Trophoblast cell (in vitro differentiated cells and primary cell): ENCODE results near the gene SPRED2.
A peak's percentile ranks its signal among the peaks of the same experiment; 100 is the strongest.

Experiments
- DNase-seq, 2 donors: peaks; one replicate each; pipeline ENCODE4 v3.0.0-alpha.2; 2016
- H2AFZ ChIP-seq: 2 replicates; pipeline ENCODE4 v1.6.1; 2013; ENCODE audit warnings: low read length, moderate library complexity, mild to moderate bottlenecking; ENCODE audit not compliant: insufficient read depth, poor library complexity
- H2AK5ac ChIP-seq: 2 replicates; pipeline ENCODE4 v1.6.1; 2013; ENCODE audit warnings: mild to moderate bottlenecking, low read length
- H2BK120ac ChIP-seq: 2 replicates; pipeline ENCODE4 v1.6.1; 2013; ENCODE audit warnings: low read length, mild to moderate bottlenecking, moderate library complexity; ENCODE audit not compliant: insufficient read depth, poor library complexity
- H2BK12ac ChIP-seq: 2 replicates; pipeline ENCODE4 v1.6.1; 2013; ENCODE audit warnings: mild to moderate bottlenecking, low read length, moderate library complexity
- H2BK5ac ChIP-seq: 2 replicates; pipeline ENCODE4 v1.6.1; 2013; ENCODE audit warnings: low read length, low read depth, moderate library complexity, mild to moderate bottlenecking; ENCODE audit not compliant: poor library complexity
- H3K14ac ChIP-seq: 2 replicates; pipeline ENCODE4 v1.6.1; 2013; ENCODE audit warnings: mild to moderate bottlenecking, low read length
- H3K18ac ChIP-seq: 2 replicates; pipeline ENCODE4 v1.6.1; 2013; ENCODE audit warnings: mild to moderate bottlenecking, low read length
- H3K23ac ChIP-seq: 2 replicates; pipeline ENCODE4 v1.6.1; 2013; ENCODE audit warnings: low read length
- H3K27ac ChIP-seq: 2 replicates; pipeline ENCODE4 v1.5.1; 2013; ENCODE audit warnings: low read depth, mild to moderate bottlenecking, inconsistent platforms, low read length, moderate library complexity
- H3K27me3 ChIP-seq: 2 replicates; pipeline ENCODE4 v1.6.1; 2013; ENCODE audit warnings: inconsistent platforms, mild to moderate bottlenecking, low read length, moderate library complexity; ENCODE audit not compliant: insufficient read depth
- H3K36me3 ChIP-seq, 2 experiments: 1 replicate in 1 of 2; 2 replicates in 1 of 2; pipeline ENCODE4 v1.6.1; 2013; ENCODE audit warnings: low read length in 2 of 2, mild to moderate bottlenecking in 2 of 2, moderate library complexity in 1 of 2; ENCODE audit not compliant: insufficient read depth in 2 of 2, control insufficient read depth in 1 of 2
- H3K4ac ChIP-seq: 2 replicates; pipeline ENCODE4 v1.6.1; 2013; ENCODE audit warnings: low read depth, mild to moderate bottlenecking, low read length, moderate library complexity
- H3K4me1 ChIP-seq, 2 experiments: 1 replicate in 1 of 2; 2 replicates in 1 of 2; pipeline ENCODE4 v1.6.1; 2013; ENCODE audit warnings: low read length in 2 of 2, mild to moderate bottlenecking in 2 of 2, moderate library complexity in 1 of 2; ENCODE audit not compliant: insufficient read depth in 2 of 2, control insufficient read depth in 1 of 2
- H3K4me2 ChIP-seq: 2 replicates; pipeline ENCODE4 v1.6.1; 2013; ENCODE audit warnings: inconsistent platforms, mild to moderate bottlenecking, low read length, moderate library complexity
- H3K4me3 ChIP-seq: 2 replicates; pipeline ENCODE4 v1.5.1; 2013; ENCODE audit warnings: mild to moderate bottlenecking, low read depth, low read length, inconsistent platforms
- H3K79me1 ChIP-seq: one replicate; pipeline ENCODE4 v1.6.1; 2013; ENCODE audit warnings: low read length
- H3K79me2 ChIP-seq: 2 replicates; pipeline ENCODE4 v1.6.1; 2013; ENCODE audit warnings: low read length, mild to moderate bottlenecking; ENCODE audit not compliant: control insufficient read depth, insufficient read depth, poor library complexity
- H3K9ac ChIP-seq: 2 replicates; pipeline ENCODE4 v1.6.1; 2013; ENCODE audit warnings: mild to moderate bottlenecking, low read length
- H3K9me3 ChIP-seq: 2 replicates; pipeline ENCODE4 v1.6.1; 2013; ENCODE audit warnings: low read depth, mild to moderate bottlenecking, control low read depth, inconsistent platforms, low read length; ENCODE audit not compliant: insufficient read depth
- H4K12ac ChIP-seq: 2 replicates; pipeline ENCODE4 v1.6.1; 2013; ENCODE audit warnings: low read depth, mild to moderate bottlenecking, low read length, moderate library complexity
- H4K8ac ChIP-seq: 2 replicates; pipeline ENCODE4 v1.6.1; 2013; ENCODE audit warnings: low read depth, mild to moderate bottlenecking, low read length, moderate library complexity
- H4K91ac ChIP-seq: one replicate; pipeline ENCODE4 v1.6.1; 2013; ENCODE audit warnings: low read depth, mild to moderate bottlenecking, low read length, moderate library complexity
- WGBS: extraction: QIAGEN DNeasy Blood & Tissue Kit; methylation state at CpG from one replicate; pipeline ENCODE4 v1.1.7; 2013; ENCODE audit warnings: missing lambda C conversion rate; ENCODE audit not compliant: insufficient read length, insufficient coverage; ENCODE audit errors: extremely low coverage; 5-methylcytosine and 5-hydroxymethylcytosine counted together

The SPRED2 gene

GRCh38 chr2:65291216-65292105 is 140.9 kb downstream of the SPRED2 start:
- H2BK12ac ChIP-seq = no peak overlapping the region
- H3K79me2 ChIP-seq = no peaks in the 10 kb centered on the region
- no peak overlapping the region for H2AK5ac ChIP-seq
- H4K91ac ChIP-seq = no peak overlapping the region
- no CpG with 5 or more reads among the region's 11 CpGs for WGBS
- no peak overlapping the region for H2BK120ac ChIP-seq
- no peaks in the 10 kb centered on the region for H3K36me3 ChIP-seq
- no peak overlapping the region for H2AFZ ChIP-seq
- H3K14ac ChIP-seq = no peak overlapping the region
- no peaks in the 10 kb centered on the region for H3K27me3 ChIP-seq
- no peak overlapping the region for H3K4ac ChIP-seq
- peak overlapping the region; percentile 89 for H3K23ac ChIP-seq
- no peak overlapping the region for H3K18ac ChIP-seq
- no peaks in the 10 kb centered on the region for H3K4me1 ChIP-seq
- no peak overlapping the region for H3K27ac ChIP-seq
- DNase-seq = no peak
- H3K9ac ChIP-seq = no peak overlapping the region
- no peak overlapping the region for H3K4me3 ChIP-seq
- H2BK5ac ChIP-seq = no peak overlapping the region
- no peaks in the 10 kb centered on the region for H3K9me3 ChIP-seq
- H3K79me1 ChIP-seq = no peaks in the 10 kb centered on the region
- H3K4me2 ChIP-seq = no peak overlapping the region
- H4K8ac ChIP-seq = no peak overlapping the region
- H4K12ac ChIP-seq = no peak overlapping the region

DNA sequence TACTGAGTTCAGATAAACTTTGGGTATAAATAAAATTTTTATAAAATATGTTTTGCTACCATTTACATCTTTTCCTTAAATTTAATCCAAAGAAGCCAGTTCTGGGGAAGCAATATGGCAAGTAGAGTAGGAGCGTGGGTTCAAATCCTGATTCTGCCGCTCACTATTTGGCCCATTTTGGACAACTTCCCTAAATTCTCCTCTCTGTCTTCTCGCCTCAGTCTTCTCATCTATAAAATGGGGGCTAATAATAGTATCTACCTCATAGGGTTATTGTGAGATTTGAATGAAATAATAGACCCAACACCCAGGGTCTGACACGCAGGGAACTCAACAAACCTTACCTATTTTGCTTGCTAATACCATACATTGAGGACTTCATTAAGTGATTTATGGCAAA is 145.0 kb downstream of the SPRED2 start:
- peaks cover 0 to 2% of the 10 kb centered on the region in 2 experiments for H3K4me1 ChIP-seq
- no peak for DNase-seq
- H3K9ac ChIP-seq = no peak overlapping the region
- no peaks in the 10 kb centered on the region for H3K9me3 ChIP-seq
- H3K36me3 ChIP-seq = no peaks in the 10 kb centered on the region
- no peak overlapping the region for H3K4me3 ChIP-seq
- H3K79me1 ChIP-seq = no peaks in the 10 kb centered on the region
- no peak overlapping the region for H4K12ac ChIP-seq
- no peak overlapping the region for H2BK5ac ChIP-seq
- H2BK120ac ChIP-seq = no peak overlapping the region
- no peak overlapping the region for H3K27ac ChIP-seq
- no peak overlapping the region for H3K14ac ChIP-seq
- H3K27me3 ChIP-seq = no peaks in the 10 kb centered on the region
- H2AFZ ChIP-seq = no peak overlapping the region
- no peak overlapping the region for H4K8ac ChIP-seq
- no peak overlapping the region for H3K4ac ChIP-seq
- no peaks in the 10 kb centered on the region for H3K79me2 ChIP-seq
- no peak overlapping the region for H3K4me2 ChIP-seq
- no peak overlapping the region for H2AK5ac ChIP-seq
- H2BK12ac ChIP-seq = no peak overlapping the region
- WGBS = no CpG with 5 or more reads among the region's 4 CpGs
- H3K18ac ChIP-seq = no peak overlapping the region
- no peak overlapping the region for H3K23ac ChIP-seq
- H4K91ac ChIP-seq = no peak overlapping the region

GRCh38 chr2:65282477-65283053 is 149.8 kb downstream of the SPRED2 start:
- Histone ChIP-seq H3K9me3 (no peaks in the 10 kb centered on the region), H2BK12ac (no peak overlapping the region), H3K79me1 (no peaks in the 10 kb centered on the region), H2BK120ac (no peak overlapping the region), H2AFZ (no peak overlapping the region), H3K27ac (no peak overlapping the region), H4K8ac (no peak overlapping the region), H3K14ac (no peak overlapping the region), H3K23ac (no peak overlapping the region), H2BK5ac (no peak overlapping the region), H3K79me2 (no peaks in the 10 kb centered on the region), H3K18ac (no peak overlapping the region), H3K27me3 (no peaks in the 10 kb centered on the region), H3K9ac (no peak overlapping the region), H3K4ac (no peak overlapping the region), H3K4me3 (no peak overlapping the region), H3K4me2 (no peak overlapping the region), H4K91ac (no peak overlapping the region), H3K36me3 (no peaks in the 10 kb centered on the region), H2AK5ac (no peak overlapping the region), H4K12ac (no peak overlapping the region), H3K4me1 (peaks cover 0 to 2% of the 10 kb centered on the region in 2 experiments)
- DNase-seq = peak; percentile 66 to 87
- WGBS = no CpG with 5 or more reads among the region's 3 CpGs

GRCh38 chr2:65281627-65282351 is 150.6 kb downstream of the SPRED2 start:
- H4K12ac ChIP-seq = no peak overlapping the region
- H3K14ac ChIP-seq = no peak overlapping the region
- H3K79me1 ChIP-seq = no peaks in the 10 kb centered on the region
- H3K18ac ChIP-seq = no peak overlapping the region
- no peak overlapping the region for H3K27ac ChIP-seq
- H3K27me3 ChIP-seq = no peaks in the 10 kb centered on the region
- no peak overlapping the region for H4K8ac ChIP-seq
- H3K79me2 ChIP-seq = no peaks in the 10 kb centered on the region
- no peak overlapping the region for H2AK5ac ChIP-seq
- H4K91ac ChIP-seq = no peak overlapping the region
- H2BK12ac ChIP-seq = no peak overlapping the region
- 100% methylated on average over 1 of the region's 4 CpGs for WGBS
- H2BK5ac ChIP-seq = no peak overlapping the region
- no peaks in the 10 kb centered on the region for H3K36me3 ChIP-seq
- no peak overlapping the region for H3K9ac ChIP-seq
- peak; percentile 26 to 63 for DNase-seq
- peaks cover 0 to 2% of the 10 kb centered on the region in 2 experiments for H3K4me1 ChIP-seq
- no peaks in the 10 kb centered on the region for H3K9me3 ChIP-seq
- H2AFZ ChIP-seq = no peak overlapping the region
- H3K4me3 ChIP-seq = no peak overlapping the region
- H3K4me2 ChIP-seq = no peak overlapping the region
- H3K23ac ChIP-seq = no peak overlapping the region
- no peak overlapping the region for H2BK120ac ChIP-seq
- no peak overlapping the region for H3K4ac ChIP-seq
